Stomach (tissue), 9 donors: ENCODE data around the gene ZNF189. TPM values are rescaled to one million over a fixed set of nuclear protein-coding genes. Genes with fewer than 3 reads are reported as not detected.

ENCODE experiments used
- DNase-seq, 2 donors: peaks; one replicate each; pipeline versions ENCODE4 v3.0.0 to v3.0.0-alpha.2; 2013 to 2019
- H3K27ac ChIP-seq, 5 donors: fragments of 200-600 bp in 4 of 5; sonication (generic) in 4 of 5; one replicate each; pipeline ENCODE4 v1.5.1; 2013 to 2019; ENCODE audit warnings: mild to moderate bottlenecking in 1 of 5, moderate library complexity in 1 of 5
- H3K27me3 ChIP-seq, 3 donors: fragments of 200-600 bp; sonication (generic); one replicate each; pipeline ENCODE4 v1.5.1; 2017 to 2019; ENCODE audit warnings: mixed run types in 1 of 3
- H3K36me3 ChIP-seq, 4 donors: fragments of 200-600 bp; sonication (generic); 1 replicate in 3 of 4; 2 replicates in 1 of 4; pipeline ENCODE4 v1.5.1; 2016 to 2019
- H3K4me1 ChIP-seq, 4 donors: fragments of 200-600 bp; sonication (generic); one replicate each; pipeline ENCODE4 v1.5.1; 2016 to 2019
- H3K4me3 ChIP-seq, 4 donors: fragments of 200-600 bp; sonication (generic) in 3 of 4; one replicate each; pipeline ENCODE4 v1.5.1; 2016 to 2019; ENCODE audit warnings: mild to moderate bottlenecking in 1 of 4
- H3K9me3 ChIP-seq, 4 donors: fragments of 200-600 bp; sonication (generic); one replicate each; pipeline ENCODE4 v1.5.1; 2016 to 2019
- CTCF ChIP-seq, 7 experiments: fragments of 450-650 bp in 4 of 7; fragments of 200-600 bp in 3 of 7; sonication (generic) in 3 of 7; IDR thresholded peaks; one replicate each; pipeline ENCODE4 v1.5.1; 2016 to 2019; ENCODE audit warnings: antibody characterized with exemption in 7 of 7, control low read depth in 2 of 7, mild to moderate bottlenecking in 1 of 7
- EP300 ChIP-seq: sonication (generic); formaldehyde crosslinking; IDR thresholded peaks from one replicate; pipeline ENCODE4 v1.6.1; 2017; ENCODE audit warnings: antibody characterized with exemption
- POLR2A ChIP-seq, 4 donors: fragments of 450-650 bp; IDR thresholded peaks; one replicate each; pipeline ENCODE4 v1.6.1; 2016; ENCODE audit warnings: antibody characterized with exemption in 4 of 4, control low read depth in 2 of 4, mild to moderate bottlenecking in 1 of 4, moderate library complexity in 1 of 4
- POLR2AphosphoS5 ChIP-seq, 3 donors: sonication (generic); formaldehyde crosslinking; IDR thresholded peaks; one replicate each; pipeline ENCODE4 v1.6.1; 2016; ENCODE audit warnings: antibody characterized with exemption in 3 of 3
- WGBS, 5 donors: extraction: QIAGEN DNeasy Blood & Tissue Kit in 3 of 5; methylation state at CpG; one replicate each; pipeline versions ENCODE4 v1.1.5 to v1.1.7; 2013 to 2018; 5-methylcytosine and 5-hydroxymethylcytosine counted together
- intact Hi-C: fragments of 100-400 bp; cut with DNase I; formaldehyde crosslinking; loops from one replicate; pipeline ENCODE4 v1.15.1; 2023; ENCODE audit warnings: low total_unique reads
- polyA plus RNA-seq, 3 donors: library from polyadenylated mRNA; stranded (reverse); fragments of 200-250 nt; gene quantifications; one replicate each; pipeline ENCODE4 v1.2.3, GENCODE V29; 2013
- total RNA-seq, 5 donors: library from RNA; depleted of rRNA; stranded (reverse); fragments of >200 nt; gene quantifications; one replicate each; pipeline versions ENCODE4 v1.1.0 to v1.2.3, GENCODE V29; 2014 to 2016
- donor health status: healthy with polysubstance abuse.
- donor health status: Bipolar disorder and iron deficiency.
- donor health status: healthy.

Gene ZNF189
- total and polyA plus RNA-seq, 8 donors: 5.8 to 52.2 (median 12.3) TPM

GRCh38 chr9:101445353-101446029, 46.8 kb downstream of the ZNF189 start:
- Histone ChIP-seq H3K27me3 (peaks cover 0 to 12% (median 0%) of the 10 kb centered on the region in 3 donors), H3K36me3 (no peaks in the 10 kb centered on the region), H3K4me1 (peaks cover 7 to 27% (median 18%) of the 10 kb centered on the region in 4 donors), H3K4me3 (no peak overlapping the region), H3K27ac (peak overlapping the region in 2 of 5 donors; percentile 11 to 38), H3K9me3 (no peaks in the 10 kb centered on the region)
- TF ChIP-seq CTCF (IDR thresholded peaks at IDR 0.05) (no peak), POLR2AphosphoS5 (IDR thresholded peaks at IDR 0.05) (no peak), EP300 (no peak), POLR2A (IDR thresholded peaks at IDR 0.05) (no peak)
- intact Hi-C loops: no loop called here
- WGBS, 5 donors: 30 to 49% (median 40%) methylated on average over 5 of the region's 5 CpGs
- DNase-seq: peak in 1 of 2 donors; percentile 34

GRCh38 chr9:101446732-101447131, 48.1 kb downstream of the ZNF189 start:
- H3K4me3 ChIP-seq: no peak overlapping the region
- peaks cover 0 to 17% (median 0%) of the 10 kb centered on the region in 3 donors for H3K27me3 ChIP-seq
- intact Hi-C loops: no loop called here
- TF ChIP-seq POLR2AphosphoS5 (IDR thresholded peaks at IDR 0.05) (no peak), EP300 (no peak), CTCF (IDR thresholded peaks at IDR 0.05) (no peak), POLR2A (IDR thresholded peaks at IDR 0.05) (no peak)
- peaks cover 7 to 27% (median 18%) of the 10 kb centered on the region in 4 donors for H3K4me1 ChIP-seq
- no peak overlapping the region for H3K27ac ChIP-seq
- H3K36me3 ChIP-seq: no peaks in the 10 kb centered on the region
- DNase-seq: no peak
- no peaks in the 10 kb centered on the region for H3K9me3 ChIP-seq

- Histone ChIP-seq H3K36me3 (no peaks in the 10 kb centered on the region), H3K4me1 (peaks cover 2 to 20% (median 11%) of the 10 kb centered on the region in 4 donors), H3K9me3 (no peaks in the 10 kb centered on the region), H3K27ac (peak overlapping the region in 2 of 5 donors; percentile 68 to 75), H3K27me3 (peaks cover 0 to 20% (median 0%) of the 10 kb centered on the region in 3 donors), H3K4me3 (peak overlapping the region; percentile 50 to 53 (median 52))
- 53 to 67% (median 60%) methylated on average over 4 of the region's 4 CpGs for WGBS, 5 donors
- TF ChIP-seq CTCF (IDR thresholded peaks at IDR 0.05) (no peak), POLR2AphosphoS5 (IDR thresholded peaks at IDR 0.05) (no peak), EP300 (no peak), POLR2A (IDR thresholded peaks at IDR 0.05) (no peak)
- intact Hi-C loops: no loop called here
- DNase-seq: no peak
These were observed 50.0 kb downstream of the ZNF189 start for GRCh38 chr9:101448680-101449070.

GRCh38 chr9:101449071-101449721, 50.5 kb downstream of the ZNF189 start:
- intact Hi-C loops: no loop called here

More at GRCh38 chr9:101449071-101449721, 50.5 kb downstream of the ZNF189 start:
- WGBS, 5 donors: 0 to 2% (median 1%) methylated on average over 33 to 40 of the region's 40 CpGs
- peak; percentile 89 to 93 for DNase-seq
- no peak for TF ChIP-seq POLR2AphosphoS5 (IDR thresholded peaks at IDR 0.05)
- TF ChIP-seq CTCF (IDR thresholded peaks at IDR 0.05): peak in 5 of 7 experiments; percentile 36 to 69 (median 53)
- no peak for TF ChIP-seq EP300
- no peak for TF ChIP-seq POLR2A (IDR thresholded peaks at IDR 0.05)
- Histone ChIP-seq H3K27me3 (peaks cover 0 to 20% (median 0%) of the 10 kb centered on the region in 3 donors), H3K36me3 (no peaks in the 10 kb centered on the region), H3K4me1 (peaks cover 0 to 19% (median 6%) of the 10 kb centered on the region in 4 donors), H3K9me3 (no peaks in the 10 kb centered on the region), H3K4me3 (peak overlapping the region; percentile 50 to 53 (median 52)), H3K27ac (peak overlapping the region; percentile 48 to 92 (median 68))
